SK-N-SH treated with all-trans-retinoic acid at 6 μM for 48 hours (cell line): ENCODE results near the gene PDE1A.

ENCODE experiments used
- ARNTL ChIP-seq: fragments of 450-650 bp; formaldehyde crosslinking; IDR thresholded peaks from 2 replicates; pipeline ENCODE4 v1.5.0; 2020; ENCODE audit warnings: low read depth, mild to moderate bottlenecking, moderate library complexity, borderline replicate concordance
- ESRRG ChIP-seq: fragments of 250-450 bp; sonication (Bioruptor Pico); IDR thresholded peaks from 2 replicates; pipeline ENCODE4 v1.6.1; 2021; ENCODE audit warnings: mild to moderate bottlenecking
- GLIS3 ChIP-seq: fragments of 250-450 bp; sonication (Bioruptor Pico); IDR thresholded peaks from 2 replicates; pipeline ENCODE4 v1.5.0; 2020; ENCODE audit warnings: mild to moderate bottlenecking, moderate library complexity
- ISL1 ChIP-seq: fragments of 250-450 bp; sonication (Bioruptor Pico); IDR thresholded peaks from 2 replicates; pipeline ENCODE4 v2.1.2; 2022; ENCODE audit warnings: mild to moderate bottlenecking, moderate library complexity
- OSR1 ChIP-seq: fragments of 250-450 bp; sonication (Bioruptor Pico); IDR thresholded peaks from 2 replicates; pipeline ENCODE4 v1.8.0; 2022; ENCODE audit warnings: moderate library complexity, mild to moderate bottlenecking, inconsistent platforms
- RARB ChIP-seq: fragments of 250-450 bp; sonication (Bioruptor Pico); IDR thresholded peaks from 2 replicates; pipeline ENCODE4 v1.8.0; 2021; ENCODE audit warnings: mild to moderate bottlenecking, moderate library complexity
- SNAI2 ChIP-seq: fragments of 250-450 bp; sonication (Bioruptor Pico); IDR thresholded peaks from 2 replicates; pipeline ENCODE4 v1.5.0; 2020; ENCODE audit warnings: mild to moderate bottlenecking, moderate library complexity
- TCF4 ChIP-seq: fragments of 250-450 bp; sonication (Bioruptor Pico); IDR thresholded peaks from 2 replicates; pipeline ENCODE4 v1.8.0; 2021; ENCODE audit warnings: mild to moderate bottlenecking, moderate library complexity, borderline replicate concordance
- TOX ChIP-seq: fragments of 250-450 bp; sonication (Bioruptor Pico); IDR thresholded peaks from 2 replicates; pipeline ENCODE4 v1.8.0; 2021; ENCODE audit warnings: mild to moderate bottlenecking, moderate library complexity, borderline replicate concordance
- ZFP3 ChIP-seq: fragments of 250-450 bp; sonication (Bioruptor Pico); IDR thresholded peaks from 2 replicates; pipeline ENCODE4 v1.5.0; 2020; ENCODE audit warnings: mild to moderate bottlenecking, moderate library complexity
- ZFP30 ChIP-seq: fragments of 450-650 bp; formaldehyde crosslinking; IDR thresholded peaks from 2 replicates; pipeline ENCODE4 v1.5.0; 2022; ENCODE audit warnings: mild to moderate bottlenecking, moderate library complexity
- ZNF70 ChIP-seq: fragments of 450-650 bp; formaldehyde crosslinking; IDR thresholded peaks from 2 replicates; pipeline ENCODE4 v1.5.0; 2020; ENCODE audit warnings: mild to moderate bottlenecking, moderate library complexity
- TF ChIP-seq, protein P1 (sequence below): fragments of 250-450 bp; sonication (Bioruptor Pico); IDR thresholded peaks from 2 replicates; pipeline ENCODE4 v1.8.0; 2020; ENCODE audit warnings: mild to moderate bottlenecking, moderate library complexity, borderline replicate concordance
- TF ChIP-seq, protein P2 (sequence below): fragments of 250-450 bp; sonication (Bioruptor Pico); IDR thresholded peaks from 2 replicates; pipeline ENCODE4 v1.5.0; 2020; ENCODE audit warnings: mild to moderate bottlenecking, moderate library complexity

DNA sequence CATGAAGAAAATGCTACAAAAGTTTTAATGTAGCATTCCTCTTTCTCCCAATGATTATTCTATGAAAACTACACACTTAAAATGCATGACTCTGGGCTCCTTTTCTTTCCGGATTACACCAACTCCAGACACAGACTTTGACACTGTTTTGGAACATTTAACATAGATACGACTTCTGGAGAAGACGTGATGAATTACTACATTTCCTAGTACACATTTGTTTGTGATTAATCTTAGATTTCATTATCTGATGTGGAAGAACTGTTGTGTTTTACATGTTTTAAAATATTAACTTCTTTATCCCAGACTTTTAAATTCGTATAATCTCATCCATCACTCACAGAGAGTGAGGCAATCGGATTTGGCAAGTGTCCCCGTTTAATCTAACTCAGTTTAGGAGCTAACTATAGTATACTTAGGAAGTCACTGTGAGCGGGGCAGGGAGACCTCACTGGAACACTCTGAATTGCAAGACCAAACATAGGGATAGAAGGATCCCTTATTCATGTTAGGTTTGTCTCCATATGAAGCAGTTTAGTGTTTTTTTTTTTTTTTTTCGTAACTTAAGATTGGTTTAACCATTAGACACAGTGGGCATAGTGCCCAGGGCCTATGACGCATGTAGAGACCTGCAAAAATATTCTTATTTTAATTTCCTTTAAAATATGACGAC is 66.7 kb downstream of the PDE1A start:
- TF ChIP-seq RARB, result no peak
- no peak for TF ChIP-seq SNAI2
- no peak for TF ChIP-seq TCF4 (CRISPR knock-in tag)
- TF ChIP-seq ZFP30 (CRISPR knock-in tag), result no peak
- TF ChIP-seq OSR1 (CRISPR knock-in tag), result no peak
- no peak for TF ChIP-seq TOX (CRISPR knock-in tag)
- TF ChIP-seq ISL1 (CRISPR knock-in tag), result no peak
- TF ChIP-seq ESRRG (CRISPR knock-in tag), result no peak
- TF ChIP-seq, protein P1, sequence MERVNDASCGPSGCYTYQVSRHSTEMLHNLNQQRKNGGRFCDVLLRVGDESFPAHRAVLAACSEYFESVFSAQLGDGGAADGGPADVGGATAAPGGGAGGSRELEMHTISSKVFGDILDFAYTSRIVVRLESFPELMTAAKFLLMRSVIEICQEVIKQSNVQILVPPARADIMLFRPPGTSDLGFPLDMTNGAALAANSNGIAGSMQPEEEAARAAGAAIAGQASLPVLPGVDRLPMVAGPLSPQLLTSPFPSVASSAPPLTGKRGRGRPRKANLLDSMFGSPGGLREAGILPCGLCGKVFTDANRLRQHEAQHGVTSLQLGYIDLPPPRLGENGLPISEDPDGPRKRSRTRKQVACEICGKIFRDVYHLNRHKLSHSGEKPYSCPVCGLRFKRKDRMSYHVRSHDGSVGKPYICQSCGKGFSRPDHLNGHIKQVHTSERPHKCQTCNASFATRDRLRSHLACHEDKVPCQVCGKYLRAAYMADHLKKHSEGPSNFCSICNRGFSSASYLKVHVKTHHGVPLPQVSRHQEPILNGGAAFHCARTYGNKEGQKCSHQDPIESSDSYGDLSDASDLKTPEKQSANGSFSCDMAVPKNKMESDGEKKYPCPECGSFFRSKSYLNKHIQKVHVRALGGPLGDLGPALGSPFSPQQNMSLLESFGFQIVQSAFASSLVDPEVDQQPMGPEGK (CRISPR knock-in tag), result no peak
- no peak for TF ChIP-seq ZNF70 (CRISPR knock-in tag)
- TF ChIP-seq ZFP3 (CRISPR knock-in tag), result no peak
- no peak for TF ChIP-seq ARNTL (CRISPR knock-in tag)
- TF ChIP-seq GLIS3 (CRISPR knock-in tag), result no peak
- TF ChIP-seq, protein P2, sequence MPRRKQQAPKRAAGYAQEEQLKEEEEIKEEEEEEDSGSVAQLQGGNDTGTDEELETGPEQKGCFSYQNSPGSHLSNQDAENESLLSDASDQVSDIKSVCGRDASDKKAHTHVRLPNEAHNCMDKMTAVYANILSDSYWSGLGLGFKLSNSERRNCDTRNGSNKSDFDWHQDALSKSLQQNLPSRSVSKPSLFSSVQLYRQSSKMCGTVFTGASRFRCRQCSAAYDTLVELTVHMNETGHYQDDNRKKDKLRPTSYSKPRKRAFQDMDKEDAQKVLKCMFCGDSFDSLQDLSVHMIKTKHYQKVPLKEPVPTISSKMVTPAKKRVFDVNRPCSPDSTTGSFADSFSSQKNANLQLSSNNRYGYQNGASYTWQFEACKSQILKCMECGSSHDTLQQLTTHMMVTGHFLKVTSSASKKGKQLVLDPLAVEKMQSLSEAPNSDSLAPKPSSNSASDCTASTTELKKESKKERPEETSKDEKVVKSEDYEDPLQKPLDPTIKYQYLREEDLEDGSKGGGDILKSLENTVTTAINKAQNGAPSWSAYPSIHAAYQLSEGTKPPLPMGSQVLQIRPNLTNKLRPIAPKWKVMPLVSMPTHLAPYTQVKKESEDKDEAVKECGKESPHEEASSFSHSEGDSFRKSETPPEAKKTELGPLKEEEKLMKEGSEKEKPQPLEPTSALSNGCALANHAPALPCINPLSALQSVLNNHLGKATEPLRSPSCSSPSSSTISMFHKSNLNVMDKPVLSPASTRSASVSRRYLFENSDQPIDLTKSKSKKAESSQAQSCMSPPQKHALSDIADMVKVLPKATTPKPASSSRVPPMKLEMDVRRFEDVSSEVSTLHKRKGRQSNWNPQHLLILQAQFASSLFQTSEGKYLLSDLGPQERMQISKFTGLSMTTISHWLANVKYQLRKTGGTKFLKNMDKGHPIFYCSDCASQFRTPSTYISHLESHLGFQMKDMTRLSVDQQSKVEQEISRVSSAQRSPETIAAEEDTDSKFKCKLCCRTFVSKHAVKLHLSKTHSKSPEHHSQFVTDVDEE (CRISPR knock-in tag), result no peak
